H1 (cell line): ENCODE measurements around the gene CLMP. TPM values are rescaled to one million over a fixed set of nuclear protein-coding genes. Genes with fewer than 3 reads are reported as not detected.

Experiments
- BRCA1 ChIP-seq: IDR thresholded peaks from 2 replicates; pipeline ENCODE4 v1.6.1; 2012; ENCODE audit warnings: low read depth, low read length, improper control_type of control experiment
- EGR1 ChIP-seq: IDR thresholded peaks from 2 replicates; pipeline ENCODE4 v1.6.1; 2011; ENCODE audit warnings: low read depth, low read length, borderline replicate concordance
- GTF2F1 ChIP-seq: IDR thresholded peaks from 2 replicates; pipeline ENCODE4 v1.6.1; 2012; ENCODE audit warnings: low read depth, low read length, improper control_type of control experiment, borderline replicate concordance
- NRF1 ChIP-seq: IDR thresholded peaks from 2 replicates; pipeline ENCODE4 v1.6.1; 2011; ENCODE audit warnings: mild to moderate bottlenecking, low read depth, low read length, improper control_type of control experiment
- SIN3A ChIP-seq, 2 experiments: IDR thresholded peaks in 1 of 2; conservative IDR thresholded peaks in 1 of 2; 2 replicates each; pipeline ENCODE4 v1.6.1; 2011 to 2012; ENCODE audit warnings: low read length in 2 of 2, improper control_type of control experiment in 1 of 2, low read depth in 1 of 2, mild to moderate bottlenecking in 1 of 2
- SIX5 ChIP-seq: IDR thresholded peaks from 2 replicates; pipeline ENCODE4 v1.6.1; 2011; ENCODE audit warnings: mild to moderate bottlenecking, low read depth, low read length
- polyA plus RNA-seq, 7 experiments: library from polyadenylated mRNA; depleted of rRNA in 3 of 7; stranded (reverse) in 5 of 7; unstranded in 2 of 7; fragments of >200 nt in 5 of 7; fragments of 200-250 nt in 2 of 7; gene quantifications; 1 replicate in 5 of 7; 2 replicates in 1 of 7; 4 replicates in 1 of 7; pipeline versions ENCODE4 v1.2.1 to v1.2.3, GENCODE V29; 2011 to 2013; ENCODE audit warnings: missing spikeins in 2 of 7, mixed read lengths in 2 of 7
- total RNA-seq: library from RNA; stranded (reverse); fragmentation: NEBNext Ultra II Directional; extraction: Animal tissue kit (Norgen Biotek cat#: 25700); gene quantifications from 2 replicates; pipeline ENCODE4 v1.2.1, GENCODE V29; 2021
- TF ChIP-seq, protein P1 (sequence below): fragments of 300-600 bp; sonication (generic); IDR thresholded peaks from 2 replicates; pipeline ENCODE4 v1.7.1; 2012; ENCODE audit warnings: low read length, moderate library complexity, mild to moderate bottlenecking, inconsistent platforms; ENCODE audit not compliant: insufficient replicate concordance
- TF ChIP-seq, protein P2 (sequence below): IDR thresholded peaks from 2 replicates; pipeline ENCODE4 v1.6.1; 2012; ENCODE audit warnings: low read length, inconsistent platforms

The CLMP gene
- total and polyA plus RNA-seq, 2 of the 8 experiments (the other 6 are each of a cell fraction or from before 2014, with no cell fraction given) = 9.9 to 24.1 TPM

DNA sequence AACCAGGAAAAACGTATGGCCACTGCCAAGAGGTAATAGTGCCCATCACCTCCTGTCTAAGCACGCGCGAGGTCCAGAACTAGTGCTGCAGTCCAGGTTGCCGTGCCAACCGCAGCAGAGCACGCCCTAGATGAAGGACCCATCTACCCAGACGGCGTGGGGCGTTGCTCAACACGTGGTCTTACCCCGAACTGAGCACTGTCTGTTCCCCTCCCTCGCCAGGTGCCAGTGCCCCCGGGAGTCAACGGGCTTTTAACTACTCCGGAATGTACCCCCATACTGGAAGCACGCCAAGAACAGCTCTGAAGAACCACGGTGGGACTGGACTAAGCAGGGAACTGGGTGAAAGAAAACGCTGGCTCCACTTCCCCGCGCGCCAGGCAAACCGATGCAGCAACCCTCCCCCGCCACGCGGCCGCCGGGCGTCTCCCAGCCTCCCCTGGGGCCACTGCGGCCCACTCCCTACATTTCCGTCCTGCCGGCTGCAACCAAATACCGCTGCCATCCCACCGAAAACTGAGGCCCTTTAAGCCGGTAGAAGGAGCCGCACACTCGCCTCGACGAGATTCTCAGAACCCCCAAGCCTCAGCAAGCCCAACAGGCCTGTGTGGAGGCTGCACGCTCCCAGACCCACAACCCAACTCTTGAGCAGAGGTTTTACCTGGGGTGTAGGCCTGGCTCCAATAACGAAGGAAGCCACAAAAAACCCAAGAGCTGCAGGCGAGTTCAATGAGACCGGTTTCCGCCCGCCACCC is 133.5 kb downstream of the CLMP start, which contains the start of gene HSPA8 (continued):
- TF ChIP-seq, protein P1, sequence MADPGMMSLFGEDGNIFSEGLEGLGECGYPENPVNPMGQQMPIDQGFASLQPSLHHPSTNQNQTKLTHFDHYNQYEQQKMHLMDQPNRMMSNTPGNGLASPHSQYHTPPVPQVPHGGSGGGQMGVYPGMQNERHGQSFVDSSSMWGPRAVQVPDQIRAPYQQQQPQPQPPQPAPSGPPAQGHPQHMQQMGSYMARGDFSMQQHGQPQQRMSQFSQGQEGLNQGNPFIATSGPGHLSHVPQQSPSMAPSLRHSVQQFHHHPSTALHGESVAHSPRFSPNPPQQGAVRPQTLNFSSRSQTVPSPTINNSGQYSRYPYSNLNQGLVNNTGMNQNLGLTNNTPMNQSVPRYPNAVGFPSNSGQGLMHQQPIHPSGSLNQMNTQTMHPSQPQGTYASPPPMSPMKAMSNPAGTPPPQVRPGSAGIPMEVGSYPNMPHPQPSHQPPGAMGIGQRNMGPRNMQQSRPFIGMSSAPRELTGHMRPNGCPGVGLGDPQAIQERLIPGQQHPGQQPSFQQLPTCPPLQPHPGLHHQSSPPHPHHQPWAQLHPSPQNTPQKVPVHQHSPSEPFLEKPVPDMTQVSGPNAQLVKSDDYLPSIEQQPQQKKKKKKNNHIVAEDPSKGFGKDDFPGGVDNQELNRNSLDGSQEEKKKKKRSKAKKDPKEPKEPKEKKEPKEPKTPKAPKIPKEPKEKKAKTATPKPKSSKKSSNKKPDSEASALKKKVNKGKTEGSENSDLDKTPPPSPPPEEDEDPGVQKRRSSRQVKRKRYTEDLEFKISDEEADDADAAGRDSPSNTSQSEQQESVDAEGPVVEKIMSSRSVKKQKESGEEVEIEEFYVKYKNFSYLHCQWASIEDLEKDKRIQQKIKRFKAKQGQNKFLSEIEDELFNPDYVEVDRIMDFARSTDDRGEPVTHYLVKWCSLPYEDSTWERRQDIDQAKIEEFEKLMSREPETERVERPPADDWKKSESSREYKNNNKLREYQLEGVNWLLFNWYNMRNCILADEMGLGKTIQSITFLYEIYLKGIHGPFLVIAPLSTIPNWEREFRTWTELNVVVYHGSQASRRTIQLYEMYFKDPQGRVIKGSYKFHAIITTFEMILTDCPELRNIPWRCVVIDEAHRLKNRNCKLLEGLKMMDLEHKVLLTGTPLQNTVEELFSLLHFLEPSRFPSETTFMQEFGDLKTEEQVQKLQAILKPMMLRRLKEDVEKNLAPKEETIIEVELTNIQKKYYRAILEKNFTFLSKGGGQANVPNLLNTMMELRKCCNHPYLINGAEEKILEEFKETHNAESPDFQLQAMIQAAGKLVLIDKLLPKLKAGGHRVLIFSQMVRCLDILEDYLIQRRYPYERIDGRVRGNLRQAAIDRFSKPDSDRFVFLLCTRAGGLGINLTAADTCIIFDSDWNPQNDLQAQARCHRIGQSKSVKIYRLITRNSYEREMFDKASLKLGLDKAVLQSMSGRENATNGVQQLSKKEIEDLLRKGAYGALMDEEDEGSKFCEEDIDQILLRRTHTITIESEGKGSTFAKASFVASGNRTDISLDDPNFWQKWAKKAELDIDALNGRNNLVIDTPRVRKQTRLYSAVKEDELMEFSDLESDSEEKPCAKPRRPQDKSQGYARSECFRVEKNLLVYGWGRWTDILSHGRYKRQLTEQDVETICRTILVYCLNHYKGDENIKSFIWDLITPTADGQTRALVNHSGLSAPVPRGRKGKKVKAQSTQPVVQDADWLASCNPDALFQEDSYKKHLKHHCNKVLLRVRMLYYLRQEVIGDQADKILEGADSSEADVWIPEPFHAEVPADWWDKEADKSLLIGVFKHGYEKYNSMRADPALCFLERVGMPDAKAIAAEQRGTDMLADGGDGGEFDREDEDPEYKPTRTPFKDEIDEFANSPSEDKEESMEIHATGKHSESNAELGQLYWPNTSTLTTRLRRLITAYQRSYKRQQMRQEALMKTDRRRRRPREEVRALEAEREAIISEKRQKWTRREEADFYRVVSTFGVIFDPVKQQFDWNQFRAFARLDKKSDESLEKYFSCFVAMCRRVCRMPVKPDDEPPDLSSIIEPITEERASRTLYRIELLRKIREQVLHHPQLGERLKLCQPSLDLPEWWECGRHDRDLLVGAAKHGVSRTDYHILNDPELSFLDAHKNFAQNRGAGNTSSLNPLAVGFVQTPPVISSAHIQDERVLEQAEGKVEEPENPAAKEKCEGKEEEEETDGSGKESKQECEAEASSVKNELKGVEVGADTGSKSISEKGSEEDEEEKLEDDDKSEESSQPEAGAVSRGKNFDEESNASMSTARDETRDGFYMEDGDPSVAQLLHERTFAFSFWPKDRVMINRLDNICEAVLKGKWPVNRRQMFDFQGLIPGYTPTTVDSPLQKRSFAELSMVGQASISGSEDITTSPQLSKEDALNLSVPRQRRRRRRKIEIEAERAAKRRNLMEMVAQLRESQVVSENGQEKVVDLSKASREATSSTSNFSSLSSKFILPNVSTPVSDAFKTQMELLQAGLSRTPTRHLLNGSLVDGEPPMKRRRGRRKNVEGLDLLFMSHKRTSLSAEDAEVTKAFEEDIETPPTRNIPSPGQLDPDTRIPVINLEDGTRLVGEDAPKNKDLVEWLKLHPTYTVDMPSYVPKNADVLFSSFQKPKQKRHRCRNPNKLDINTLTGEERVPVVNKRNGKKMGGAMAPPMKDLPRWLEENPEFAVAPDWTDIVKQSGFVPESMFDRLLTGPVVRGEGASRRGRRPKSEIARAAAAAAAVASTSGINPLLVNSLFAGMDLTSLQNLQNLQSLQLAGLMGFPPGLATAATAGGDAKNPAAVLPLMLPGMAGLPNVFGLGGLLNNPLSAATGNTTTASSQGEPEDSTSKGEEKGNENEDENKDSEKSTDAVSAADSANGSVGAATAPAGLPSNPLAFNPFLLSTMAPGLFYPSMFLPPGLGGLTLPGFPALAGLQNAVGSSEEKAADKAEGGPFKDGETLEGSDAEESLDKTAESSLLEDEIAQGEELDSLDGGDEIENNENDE = no peak
- TF ChIP-seq, protein P2, sequence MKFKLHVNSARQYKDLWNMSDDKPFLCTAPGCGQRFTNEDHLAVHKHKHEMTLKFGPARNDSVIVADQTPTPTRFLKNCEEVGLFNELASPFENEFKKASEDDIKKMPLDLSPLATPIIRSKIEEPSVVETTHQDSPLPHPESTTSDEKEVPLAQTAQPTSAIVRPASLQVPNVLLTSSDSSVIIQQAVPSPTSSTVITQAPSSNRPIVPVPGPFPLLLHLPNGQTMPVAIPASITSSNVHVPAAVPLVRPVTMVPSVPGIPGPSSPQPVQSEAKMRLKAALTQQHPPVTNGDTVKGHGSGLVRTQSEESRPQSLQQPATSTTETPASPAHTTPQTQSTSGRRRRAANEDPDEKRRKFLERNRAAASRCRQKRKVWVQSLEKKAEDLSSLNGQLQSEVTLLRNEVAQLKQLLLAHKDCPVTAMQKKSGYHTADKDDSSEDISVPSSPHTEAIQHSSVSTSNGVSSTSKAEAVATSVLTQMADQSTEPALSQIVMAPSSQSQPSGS = no peak
- TF ChIP-seq SIN3A (conservative IDR thresholded peaks at IDR 0.05 in 1 of 2, IDR thresholded peaks at IDR 0.05 in 1 of 2; ENCODE audit: low read depth in 1 of 2, low read length in 2 of 2) = peak; percentile 33 to 34; a peak in 2 of 4 replicates
- TF ChIP-seq EGR1 = no peak
- no peak for TF ChIP-seq NRF1
- peak; percentile 86; the same call in 1 of the 2 replicates for TF ChIP-seq GTF2F1
- no peak for TF ChIP-seq SIX5
- TF ChIP-seq BRCA1 = no peak
